WTC11 (cell line): ENCODE results near the gene IL25.

Experiments
- ARID4B ChIP-seq: sonication (generic); formaldehyde crosslinking; IDR thresholded peaks from 2 replicates; pipeline ENCODE4 v1.8.0; 2023; ENCODE audit warnings: missing genetic modification reagents, mild to moderate bottlenecking, borderline replicate concordance
- HMGXB4 ChIP-seq: sonication (generic); formaldehyde crosslinking; IDR thresholded peaks from 2 replicates; pipeline ENCODE4 v1.8.1; 2023; ENCODE audit warnings: mild to moderate bottlenecking, moderate library complexity, missing genetic modification reagents
- NR3C1 ChIP-seq: sonication (generic); formaldehyde crosslinking; conservative IDR thresholded peaks from 2 replicates; pipeline ENCODE4 v1.8.1; 2023; ENCODE audit warnings: low read depth, mild to moderate bottlenecking, missing genetic modification reagents
- TCF7 ChIP-seq: sonication (generic); formaldehyde crosslinking; IDR thresholded peaks from 2 replicates; pipeline ENCODE4 v1.8.0; 2022; ENCODE audit warnings: mild to moderate bottlenecking, low read depth, missing genetic modification reagents, moderate library complexity

DNA sequence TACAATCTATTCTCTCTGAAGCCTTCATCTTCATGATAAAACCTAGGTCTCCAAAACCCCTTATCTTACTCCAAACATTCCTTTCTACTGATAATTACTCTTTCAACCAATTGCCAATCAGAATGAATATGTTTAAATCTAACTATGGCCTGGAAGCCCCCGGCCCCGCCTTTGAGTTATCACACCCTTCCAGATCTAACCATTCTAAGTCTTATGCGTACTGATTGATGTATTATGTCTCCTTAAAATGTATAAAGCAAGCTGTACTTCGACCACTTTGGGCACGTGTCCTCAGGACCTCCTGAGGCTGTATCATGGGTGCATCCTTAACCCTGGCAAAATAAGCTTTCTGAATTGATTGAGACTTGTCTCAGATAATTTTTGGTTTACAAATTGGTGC is 37.0 kb upstream of the IL25 start:
- TF ChIP-seq TCF7 (CRISPR knock-in tag) (no peak), HMGXB4 (no peak), NR3C1 (CRISPR knock-in tag) (no peak), ARID4B (CRISPR knock-in tag) (no peak)
